Hematopoietic multipotent progenitor cell treated with erythropoietin and hydrocortisone succinate and interleukin-3 and kit ligand, for 15 days (in vitro differentiated cells): ENCODE data around the gene MOB2.

ENCODE experiments used
- DNase-seq: peaks from one replicate; pipeline ENCODE4 v3.0.0-alpha.2; 2015; ENCODE audit warnings: low spot score

Gene MOB2

GRCh38 chr11:1504138-1504537 lies 17.6 kb upstream of the MOB2 start:
- no peak for DNase-seq

- DNase-seq, result no peak
Measured at GRCh38 chr11:1503708-1504104, 17.1 kb upstream of the MOB2 start.

GRCh38 chr11:1502954-1503707 lies 16.6 kb upstream of the MOB2 start:
- no peak for DNase-seq

GRCh38 chr11:1502168-1502953 lies 15.8 kb upstream of the MOB2 start:
- no peak for DNase-seq

GRCh38 chr11:1501421-1502167 lies 15.0 kb upstream of the MOB2 start:
- DNase-seq, result no peak

GRCh38 chr11:1500466-1501420 lies 14.2 kb upstream of the MOB2 start:
- no peak for DNase-seq

- DNase-seq, result no peak
Measured at GRCh38 chr11:1499899-1500298, 13.3 kb upstream of the MOB2 start.

GRCh38 chr11:1499261-1499890 lies 12.8 kb upstream of the MOB2 start:
- DNase-seq, result no peak

GRCh38 chr11:1498262-1498661 lies 11.7 kb upstream of the MOB2 start:
- no peak for DNase-seq

GRCh38 chr11:1497600-1497999 lies 11.0 kb upstream of the MOB2 start:
- no peak for DNase-seq

GRCh38 chr11:1496761-1497095 lies 10.1 kb upstream of the MOB2 start:
- DNase-seq, result no peak

- DNase-seq, result no peak
Measured at GRCh38 chr11:1496091-1496760, 9.6 kb upstream of the MOB2 start.

GRCh38 chr11:1494650-1495049 lies 8.1 kb upstream of the MOB2 start:
- no peak for DNase-seq

GRCh38 chr11:1493650-1494244 lies 7.2 kb upstream of the MOB2 start:
- DNase-seq, result no peak

- no peak for DNase-seq
Measured at GRCh38 chr11:1491379-1491778, 4.8 kb upstream of the MOB2 start.

GRCh38 chr11:1490651-1491050 lies 4.1 kb upstream of the MOB2 start:
- DNase-seq, result no peak

- DNase-seq, result no peak
Measured at GRCh38 chr11:1488575-1489180, 2.1 kb upstream of the MOB2 start.

- no peak for DNase-seq
Measured at GRCh38 chr11:1487851-1488574, 1.4 kb upstream of the MOB2 start.
